ENCODE data around the gene EMILIN2. TPM values are rescaled to one million over a fixed set of nuclear protein-coding genes. Genes with fewer than 3 reads are reported as not detected.
"Not testable (repeated sequence)": the region's sequence is repeated elsewhere in the genome, so short reads cannot be mapped to it uniquely, and the experiment has no call there.

EMILIN2 gene
- total RNA-seq, 1 donor from 2014 or later, result 29.6 TPM

DNA sequence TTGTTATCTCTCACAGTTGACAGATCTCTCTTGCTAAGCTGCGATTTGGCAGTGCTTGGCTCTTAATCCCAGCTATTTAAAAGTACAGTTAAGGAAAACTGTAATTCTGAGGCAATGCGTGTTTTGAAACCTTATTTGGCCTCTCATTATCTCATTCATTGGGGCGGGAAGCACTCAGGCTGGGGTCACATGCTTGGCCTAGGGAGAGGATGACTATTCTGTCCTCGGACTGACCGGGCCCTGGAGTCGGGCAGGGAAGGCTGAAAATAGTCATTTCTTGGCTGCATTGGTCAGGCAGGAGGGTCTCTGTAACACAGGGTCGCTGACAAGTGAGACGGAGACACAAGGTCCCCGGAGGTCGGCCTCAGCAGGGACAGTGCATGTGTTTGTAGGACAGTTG, 20.2 kb upstream of the EMILIN2 start:
- DNase-seq (ENCODE audit: low read depth), result no peak
- H3K9ac ChIP-seq (ENCODE audit: low read length), result no peak overlapping the region

DNA sequence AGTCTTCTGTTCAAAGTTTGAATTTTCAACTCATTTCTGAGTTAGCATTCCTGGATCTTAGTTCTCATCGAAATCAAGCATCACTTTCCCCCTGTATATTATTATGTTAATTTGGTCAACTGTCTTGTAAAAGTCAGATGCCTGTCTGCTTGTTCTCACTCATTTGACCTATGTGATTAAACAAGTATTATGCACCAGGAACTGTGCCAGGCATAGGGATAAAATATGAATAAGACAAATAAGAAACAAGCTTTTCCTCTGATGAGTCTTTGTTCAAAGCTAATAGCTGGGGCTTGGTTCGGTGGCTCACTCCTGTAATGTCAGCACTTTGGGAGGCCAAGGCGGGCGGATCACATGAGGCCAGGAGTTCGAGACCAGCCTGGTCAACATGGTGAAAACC, 19.7 kb upstream of the EMILIN2 start:
- Histone ChIP-seq H3K4me3 (ENCODE audit: insufficient read depth, low read depth, low read length) (no peak overlapping the region), H3K27ac (ENCODE audit: low read depth, low read length) (no peak overlapping the region), H3K4me2 (ENCODE audit: low read length) (no peak overlapping the region), H3K36me3 (ENCODE audit: insufficient read depth, low read length) (no peaks in the 10 kb centered on the region), H3K9ac (ENCODE audit: low read length) (no peak overlapping the region), H3K79me2 (ENCODE audit: insufficient read depth, low read length) (no peaks in the 10 kb centered on the region), H4K20me1 (ENCODE audit: insufficient read depth, low read length) (no peaks in the 10 kb centered on the region), H3K27me3 (ENCODE audit: insufficient read depth, low read length) (no peaks in the 10 kb centered on the region), H3K9me3 (ENCODE audit: insufficient read depth, low read depth, low read length) (no peaks in the 10 kb centered on the region), H3K4me1 (ENCODE audit: insufficient read depth, low read length) (no peaks in the 10 kb centered on the region), H2AFZ (ENCODE audit: low read depth, low read length) (no peak overlapping the region)
- Mint-ChIP-seq H3K4me1 (ENCODE audit: low read depth, unreplicated experiment) (no peaks in the 10 kb centered on the region), H3K27me3 (ENCODE audit: low read depth, unreplicated experiment) (peaks cover 5% of the 10 kb centered on the region), H3K36me3 (ENCODE audit: low read depth, unreplicated experiment) (no peaks in the 10 kb centered on the region), H3K27ac (ENCODE audit: unreplicated experiment) (no peak overlapping the region), H3K9me3 (ENCODE audit: unreplicated experiment) (peaks cover 6% of the 10 kb centered on the region), H3K4me3 (ENCODE audit: unreplicated experiment) (no peak overlapping the region)
- FAIRE-seq, result no peak
- DNase-seq (ENCODE audit: low read depth), result no peak
- TF ChIP-seq EZH2 (IDR thresholded peaks at IDR 0.05; ENCODE audit: insufficient read depth, low read length), result no peak
- no peak for TF ChIP-seq CTCF (IDR thresholded peaks at IDR 0.05; ENCODE audit: insufficient read depth, low read depth, low read length)

More for the DNA sequence above, 20.2 kb upstream of the EMILIN2 start:
- Histone ChIP-seq H3K4me2 (ENCODE audit: low read length) (no peak overlapping the region), H3K27ac (ENCODE audit: low read depth, low read length) (no peak overlapping the region), H3K27me3 (ENCODE audit: insufficient read depth, low read length) (no peaks in the 10 kb centered on the region), H3K79me2 (ENCODE audit: insufficient read depth, low read length) (no peaks in the 10 kb centered on the region), H3K9me3 (ENCODE audit: insufficient read depth, low read depth, low read length) (no peaks in the 10 kb centered on the region), H3K4me1 (ENCODE audit: insufficient read depth, low read length) (no peaks in the 10 kb centered on the region), H4K20me1 (ENCODE audit: insufficient read depth, low read length) (no peaks in the 10 kb centered on the region), H3K36me3 (ENCODE audit: insufficient read depth, low read length) (no peaks in the 10 kb centered on the region), H3K4me3 (ENCODE audit: insufficient read depth, low read depth, low read length) (no peak overlapping the region), H2AFZ (ENCODE audit: low read depth, low read length) (no peak overlapping the region)
- Mint-ChIP-seq H3K4me3 (ENCODE audit: unreplicated experiment) (no peak overlapping the region), H3K36me3 (ENCODE audit: low read depth, unreplicated experiment) (no peaks in the 10 kb centered on the region), H3K27ac (ENCODE audit: unreplicated experiment) (no peak overlapping the region), H3K27me3 (ENCODE audit: low read depth, unreplicated experiment) (peaks cover 4% of the 10 kb centered on the region), H3K9me3 (ENCODE audit: unreplicated experiment) (peaks cover 6% of the 10 kb centered on the region), H3K4me1 (ENCODE audit: low read depth, unreplicated experiment) (no peaks in the 10 kb centered on the region)
- no peak for FAIRE-seq
- TF ChIP-seq CTCF (IDR thresholded peaks at IDR 0.05; ENCODE audit: insufficient read depth, low read depth, low read length) (no peak), EZH2 (IDR thresholded peaks at IDR 0.05; ENCODE audit: insufficient read depth, low read length) (no peak)

DNA sequence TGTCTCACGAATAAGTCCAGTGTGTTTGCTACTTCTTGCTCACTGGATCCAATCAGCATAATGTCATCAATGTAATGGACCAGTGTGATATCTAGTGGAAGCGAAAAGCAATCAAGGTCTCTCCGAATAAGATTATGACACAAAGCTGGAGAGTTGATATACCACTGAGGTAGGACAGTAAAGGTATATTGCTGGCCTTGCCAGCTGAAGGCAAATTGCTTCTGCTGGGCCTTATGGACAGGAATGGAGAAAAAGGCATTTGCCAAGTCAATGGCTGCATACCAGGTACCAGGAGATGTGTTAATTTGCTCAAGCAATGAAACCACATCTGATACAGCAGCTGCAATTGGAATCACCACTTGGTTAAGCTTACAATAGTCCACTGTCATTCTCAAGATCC, 10.7 kb upstream of the EMILIN2 start:
- H3K79me2 ChIP-seq (ENCODE audit: insufficient read depth, low read length); H3K9ac ChIP-seq (ENCODE audit: low read length); H3K4me3 Mint-ChIP-seq (ENCODE audit: unreplicated experiment); H3K27me3 Mint-ChIP-seq (ENCODE audit: low read depth, unreplicated experiment); DNase-seq (ENCODE audit: low read depth); H3K4me3 ChIP-seq (ENCODE audit: insufficient read depth, low read depth, low read length); H2AFZ ChIP-seq (ENCODE audit: low read depth, low read length); H3K27ac ChIP-seq (ENCODE audit: low read depth, low read length); FAIRE-seq; H3K4me1 ChIP-seq (ENCODE audit: insufficient read depth, low read length); H3K27ac Mint-ChIP-seq (ENCODE audit: unreplicated experiment); H4K20me1 ChIP-seq (ENCODE audit: insufficient read depth, low read length); H3K9me3 ChIP-seq (ENCODE audit: insufficient read depth, low read depth, low read length); H3K36me3 Mint-ChIP-seq (ENCODE audit: low read depth, unreplicated experiment); H3K27me3 ChIP-seq (ENCODE audit: insufficient read depth, low read length); H3K4me2 ChIP-seq (ENCODE audit: low read length); H3K36me3 ChIP-seq (ENCODE audit: insufficient read depth, low read length); H3K4me1 Mint-ChIP-seq (ENCODE audit: low read depth, unreplicated experiment): not testable (repeated sequence)
- peaks cover 21% of the 10 kb centered on the region for H3K9me3 Mint-ChIP-seq (ENCODE audit: unreplicated experiment)

- not testable (repeated sequence) for H3K36me3 Mint-ChIP-seq (ENCODE audit: low read depth, unreplicated experiment); H3K27me3 Mint-ChIP-seq (ENCODE audit: low read depth, unreplicated experiment); H3K4me2 ChIP-seq (ENCODE audit: low read length); H3K36me3 ChIP-seq (ENCODE audit: insufficient read depth, low read length); H3K4me1 ChIP-seq (ENCODE audit: insufficient read depth, low read length); H3K27ac Mint-ChIP-seq (ENCODE audit: unreplicated experiment); H3K4me3 ChIP-seq (ENCODE audit: insufficient read depth, low read depth, low read length); H3K79me2 ChIP-seq (ENCODE audit: insufficient read depth, low read length); H4K20me1 ChIP-seq (ENCODE audit: insufficient read depth, low read length); H3K4me1 Mint-ChIP-seq (ENCODE audit: low read depth, unreplicated experiment); H2AFZ ChIP-seq (ENCODE audit: low read depth, low read length); H3K9ac ChIP-seq (ENCODE audit: low read length); H3K4me3 Mint-ChIP-seq (ENCODE audit: unreplicated experiment); H3K9me3 ChIP-seq (ENCODE audit: insufficient read depth, low read depth, low read length); DNase-seq (ENCODE audit: low read depth); FAIRE-seq; H3K27me3 ChIP-seq (ENCODE audit: insufficient read depth, low read length); H3K27ac ChIP-seq (ENCODE audit: low read depth, low read length)
- peaks cover 21% of the 10 kb centered on the region for H3K9me3 Mint-ChIP-seq (ENCODE audit: unreplicated experiment)
Observed at GRCh38 chr18:2837290-2837689, 9.5 kb upstream of the EMILIN2 start.

Measured in astrocyte (in vitro differentiated cells and primary cell).